ENCODE data around the gene UGT1A7.

The UGT1A7 gene

DNA sequence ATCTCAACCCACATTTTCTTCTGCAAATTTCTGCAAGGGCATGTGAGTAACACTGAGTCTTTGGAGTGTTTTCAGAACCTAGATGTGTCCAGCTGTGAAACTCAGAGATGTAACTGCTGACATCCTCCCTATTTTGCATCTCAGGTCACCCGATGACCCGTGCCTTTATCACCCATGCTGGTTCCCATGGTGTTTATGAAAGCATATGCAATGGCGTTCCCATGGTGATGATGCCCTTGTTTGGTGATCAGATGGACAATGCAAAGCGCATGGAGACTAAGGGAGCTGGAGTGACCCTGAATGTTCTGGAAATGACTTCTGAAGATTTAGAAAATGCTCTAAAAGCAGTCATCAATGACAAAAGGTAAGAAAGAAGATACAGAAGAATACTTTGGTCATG, 86.4 kb downstream of the UGT1A7 start:
- Histone ChIP-seq H2AFZ (ENCODE audit: low read length) (no peak overlapping the region), H3K9me2 (ENCODE audit: low read depth, low read length) (no peaks in the 10 kb centered on the region), H3K9me3 (ENCODE audit: low read length) (no peaks in the 10 kb centered on the region), H4K20me1 (ENCODE audit: insufficient read depth, low read length) (no peaks in the 10 kb centered on the region), H3K27ac (ENCODE audit: low read depth, low read length, poor library complexity, severe bottlenecking) (no peak overlapping the region), H3K79me2 (ENCODE audit: insufficient read depth, low read length) (no peaks in the 10 kb centered on the region), H3K4me2 (ENCODE audit: low read length) (no peak overlapping the region), H3K9ac (ENCODE audit: low read length) (no peak overlapping the region), H3K27me3 (ENCODE audit: insufficient read depth, low read length) (no peaks in the 10 kb centered on the region), H3K4me3 (ENCODE audit: low read depth, low read length, poor library complexity, severe bottlenecking) (no peak overlapping the region), H3F3A (ENCODE audit: insufficient read depth, low read length) (no peaks in the 10 kb centered on the region), H3K36me3 (ENCODE audit: insufficient read depth, low read length) (no peaks in the 10 kb centered on the region), H3K4me1 (ENCODE audit: insufficient read depth, low read length, severe bottlenecking) (no peaks in the 10 kb centered on the region)
- no peak for TF ChIP-seq CTCF (IDR thresholded peaks at IDR 0.05; ENCODE audit: low read length)
- TF ChIP-seq EZH2 (IDR thresholded peaks at IDR 0.05; ENCODE audit: borderline replicate concordance, low read length) = no peak

GRCh38 chr2:233769260-233769659, 87.6 kb downstream of the UGT1A7 start:
- Histone ChIP-seq H3K36me3 (ENCODE audit: insufficient read depth, low read length) (no peaks in the 10 kb centered on the region), H3K27ac (ENCODE audit: low read depth, low read length, poor library complexity, severe bottlenecking) (no peak overlapping the region), H3F3A (ENCODE audit: insufficient read depth, low read length) (no peaks in the 10 kb centered on the region), H3K4me1 (ENCODE audit: insufficient read depth, low read length, severe bottlenecking) (no peaks in the 10 kb centered on the region), H3K27me3 (ENCODE audit: insufficient read depth, low read length) (no peaks in the 10 kb centered on the region; the same call in 1 of the 2 replicates), H3K9me3 (ENCODE audit: low read length) (no peaks in the 10 kb centered on the region), H3K9me2 (ENCODE audit: low read depth, low read length) (no peaks in the 10 kb centered on the region), H3K4me2 (ENCODE audit: low read length) (no peak overlapping the region), H2AFZ (ENCODE audit: low read length) (no peak overlapping the region), H3K79me2 (ENCODE audit: insufficient read depth, low read length) (no peaks in the 10 kb centered on the region), H3K4me3 (ENCODE audit: low read depth, low read length, poor library complexity, severe bottlenecking) (no peak overlapping the region), H4K20me1 (ENCODE audit: insufficient read depth, low read length) (no peaks in the 10 kb centered on the region), H3K9ac (ENCODE audit: low read length) (no peak overlapping the region)
- TF ChIP-seq CTCF (IDR thresholded peaks at IDR 0.05; ENCODE audit: low read length) = no peak
- TF ChIP-seq EZH2 (IDR thresholded peaks at IDR 0.05; ENCODE audit: borderline replicate concordance, low read length) = no peak

- no peaks in the 10 kb centered on the region; the same call in 1 of the 2 replicates for H3K27me3 ChIP-seq (ENCODE audit: insufficient read depth, low read length)
- H3K9me3 ChIP-seq (ENCODE audit: low read length) = no peaks in the 10 kb centered on the region
- H3K27ac ChIP-seq (ENCODE audit: low read depth, low read length, poor library complexity, severe bottlenecking) = no peak overlapping the region
- H3K4me2 ChIP-seq (ENCODE audit: low read length) = no peak overlapping the region
- no peaks in the 10 kb centered on the region for H3F3A ChIP-seq (ENCODE audit: insufficient read depth, low read length)
- no peaks in the 10 kb centered on the region for H3K4me1 ChIP-seq (ENCODE audit: insufficient read depth, low read length, severe bottlenecking)
- no peak for TF ChIP-seq CTCF (IDR thresholded peaks at IDR 0.05; ENCODE audit: low read length)
- no peak for TF ChIP-seq EZH2 (IDR thresholded peaks at IDR 0.05; ENCODE audit: borderline replicate concordance, low read length)
- no peaks in the 10 kb centered on the region for H3K79me2 ChIP-seq (ENCODE audit: insufficient read depth, low read length)
- H3K9ac ChIP-seq (ENCODE audit: low read length) = no peak overlapping the region
- no peaks in the 10 kb centered on the region for H4K20me1 ChIP-seq (ENCODE audit: insufficient read depth, low read length)
- no peak overlapping the region for H3K4me3 ChIP-seq (ENCODE audit: low read depth, low read length, poor library complexity, severe bottlenecking)
- no peaks in the 10 kb centered on the region for H3K9me2 ChIP-seq (ENCODE audit: low read depth, low read length)
- no peaks in the 10 kb centered on the region for H3K36me3 ChIP-seq (ENCODE audit: insufficient read depth, low read length)
- H2AFZ ChIP-seq (ENCODE audit: low read length) = no peak overlapping the region
Observed at GRCh38 chr2:233772153-233772552, 90.5 kb downstream of the UGT1A7 start.
